K562 (cell line): ENCODE data around the gene FIBP. TPM values are rescaled to one million over a fixed set of nuclear protein-coding genes. Genes with fewer than 3 reads are reported as not detected.

ENCODE experiments used
- ATAC-seq: fragments of 200-7000 bp; cut with Tn5 transposase; 3 replicates; pipeline ENCODE4 v1.9.1; 2020; ENCODE audit warnings: moderate library complexity
- BruUV-seq: library from RNA; stranded (reverse); fragments of 400-500 nt; replicated peaks from 2 replicates; lab custom pipeline; 2021; lab: Mats Ljungman, UMichigan
- CTCF ChIA-PET: fragments of 300-600 bp; formaldehyde crosslinking; extraction: SDS; loops from one replicate; lab custom pipeline; 2021; ENCODE audit warnings: low intra/inter-chr PET ratio; lab: Yijun Ruan, JAX
- POLR2A ChIA-PET: fragments of 300-600, 350-650 bp; sonication (Branson Sonifier 250); formaldehyde crosslinking; extraction: SDS; loops from one replicate; lab custom pipeline; 2021; ENCODE audit warnings: antibody characterized with exemption, inconsistent platforms; lab: Yijun Ruan, JAX
- DNase-seq, 4 experiments: peaks; one replicate each; pipeline versions ENCODE4 v3.0.0 to v3.0.0-alpha.2; 2011 to 2018; ENCODE audit warnings: low spot score in 3 of 4, mixed read lengths in 3 of 4; ENCODE audit errors: extremely low read depth in 1 of 4
- FAIRE-seq: peaks from 2 replicates; lab custom pipeline; 2011; peaks lifted over from hg19 to GRCh38; lab: Jason Lieb, UNC
- H2AFZ ChIP-seq: 2 replicates; pipeline ENCODE4 v1.6.0; 2011; ENCODE audit warnings: low read depth, low read length, control low read depth, inconsistent platforms
- H3K27ac ChIP-seq: fragments of 200-600 bp; 3 replicates; pipeline ENCODE4 v1.8.0; 2011; ENCODE audit warnings: low read depth, mild to moderate bottlenecking, control low read depth, inconsistent platforms, low read length, moderate library complexity, mixed read lengths; ENCODE audit errors: extremely low read depth
- H3K27me3 ChIP-seq, 2 experiments: fragments of 300-600 bp in 1 of 2; 2 replicates in 1 of 2; 3 replicates in 1 of 2; pipeline versions ENCODE4 v1.6.0 to v1.8.0; 2011; ENCODE audit warnings: inconsistent platforms in 2 of 2, low read length in 2 of 2, mild to moderate bottlenecking in 1 of 2, mixed read lengths in 1 of 2, moderate library complexity in 1 of 2; ENCODE audit not compliant: control insufficient read depth in 2 of 2, insufficient read depth in 2 of 2
- H3K36me3 ChIP-seq: fragments of 300-600 bp; 3 replicates; pipeline ENCODE4 v1.8.0; 2011; ENCODE audit warnings: mild to moderate bottlenecking, low read length, inconsistent platforms; ENCODE audit not compliant: control insufficient read depth, insufficient read depth
- H3K4me1 ChIP-seq, 2 experiments: fragments of 200-600 bp in 1 of 2; replicated peaks in 1 of 2; 2 replicates in 1 of 2; 3 replicates in 1 of 2; pipeline versions ENCODE4 v1.5.1 to v1.8.0; 2011; ENCODE audit warnings: inconsistent platforms in 2 of 2, low read length in 2 of 2, mild to moderate bottlenecking in 1 of 2, mixed read lengths in 1 of 2, moderate library complexity in 1 of 2; ENCODE audit not compliant: control insufficient read depth in 2 of 2, insufficient read depth in 2 of 2
- H3K4me2 ChIP-seq: 2 replicates; pipeline ENCODE4 v1.6.1; 2011; ENCODE audit warnings: low read length, control low read depth, inconsistent platforms, mixed read lengths; ENCODE audit not compliant: insufficient read depth
- H3K4me3 ChIP-seq: fragments of 200-600 bp; sonication (generic), shearing (Covaris generic); 2 replicates; pipeline ENCODE4 v1.5.1; 2016; ENCODE audit warnings: control low read depth, inconsistent platforms
- H3K79me2 ChIP-seq: fragments of 200-600 bp; 3 replicates; pipeline ENCODE4 v1.8.0; 2011; ENCODE audit warnings: low read length, inconsistent platforms; ENCODE audit not compliant: control insufficient read depth, insufficient read depth
- H3K9ac ChIP-seq, 2 experiments: 2 replicates each; pipeline versions ENCODE4 v1.6.0 to v1.6.1; 2011; ENCODE audit warnings: low read depth in 2 of 2, low read length in 2 of 2, control low read depth in 1 of 2, inconsistent platforms in 1 of 2, mild to moderate bottlenecking in 1 of 2, mixed read lengths in 1 of 2; ENCODE audit not compliant: insufficient read depth in 1 of 2
- H3K9me1 ChIP-seq: one replicate; pipeline ENCODE4 v1.6.0; 2011; ENCODE audit warnings: inconsistent platforms, mild to moderate bottlenecking, low read length, moderate library complexity; ENCODE audit not compliant: control insufficient read depth, insufficient read depth
- H3K9me3 ChIP-seq: replicated peaks from 2 replicates; pipeline ENCODE4 v1.5.1; 2011; ENCODE audit warnings: low read depth, low read length, inconsistent platforms; ENCODE audit not compliant: control insufficient read depth, insufficient read depth
- H4K20me1 ChIP-seq: replicated peaks from 2 replicates; pipeline ENCODE4 v1.6.1; 2011; ENCODE audit warnings: low read length, inconsistent platforms, mixed read lengths; ENCODE audit not compliant: control insufficient read depth, insufficient read depth
- FIP1L1 ChIP-seq: fragments of 200-400 bp; formaldehyde crosslinking; IDR thresholded peaks from 2 replicates; pipeline ENCODE4 v1.6.1; 2018; ENCODE audit warnings: mild to moderate bottlenecking, low read depth, low read length; ENCODE audit not compliant: poor library complexity, severe bottlenecking
- FOXK2 ChIP-seq, 2 experiments: fragments of 450-650 bp; IDR thresholded peaks in 1 of 2; conservative IDR thresholded peaks in 1 of 2; 2 replicates each; pipeline ENCODE4 v1.6.1; 2016; ENCODE audit warnings: low read depth in 2 of 2, mild to moderate bottlenecking in 1 of 2
- HMGN3 ChIP-seq: IDR thresholded peaks from 2 replicates; pipeline ENCODE4 v1.6.1; 2011; ENCODE audit warnings: borderline replicate concordance, low read depth, mild to moderate bottlenecking, mixed read lengths, low read length; ENCODE audit not compliant: insufficient read length; ENCODE audit errors: extremely low read depth
- POLR2B ChIP-seq: fragments of 450-650 bp; IDR thresholded peaks from 2 replicates; pipeline ENCODE4 v1.6.1; 2018; ENCODE audit warnings: low read depth; ENCODE audit not compliant: partially characterized antibody
- POLR2G ChIP-seq: fragments of 200-400 bp; formaldehyde crosslinking; IDR thresholded peaks from 2 replicates; pipeline ENCODE4 v1.6.1; 2017; ENCODE audit warnings: low read depth, mild to moderate bottlenecking, antibody characterized with exemption, low read length, moderate library complexity
- RBFOX2 ChIP-seq: fragments of 200-400 bp; formaldehyde crosslinking; IDR thresholded peaks from 2 replicates; pipeline ENCODE4 v1.6.1; 2017; ENCODE audit warnings: low read depth, mild to moderate bottlenecking, low read length, moderate library complexity
- RHOXF2B ChIP-seq: fragments of 250-450 bp; sonication (Bioruptor Pico); conservative IDR thresholded peaks from 2 replicates; pipeline ENCODE4 v1.5.1; 2021
- SRF ChIP-seq, 2 experiments: fragments of 250-450, 450-650 bp in 1 of 2; sonication (Bioruptor Pico) in 1 of 2; sonication (generic) in 1 of 2; formaldehyde crosslinking; IDR thresholded peaks; 2 replicates each; pipeline versions ENCODE4 v1.5.0 to v1.5.1; 2020 to 2022; ENCODE audit warnings: mild to moderate bottlenecking in 1 of 2, missing genetic modification reagents in 1 of 2
- WGBS: fragments of 100-300 bp; shearing (Covaris generic); methylation state at CpG from one replicate; pipeline ENCODE4 v1.1.6; 2016; ENCODE audit warnings: low coverage, mixed read lengths; ENCODE audit not compliant: insufficient coverage; ENCODE audit errors: missing lambda C conversion rate; 5-methylcytosine and 5-hydroxymethylcytosine counted together
- in situ Hi-C: fragments of 300-500 bp; cut with MboI; formaldehyde crosslinking; loops from 4 replicates; pipeline ENCODE4 v1.15.0; 2018; ENCODE audit warnings: inconsistent platforms, mixed read lengths
- intact Hi-C: fragments of 100-400 bp; cut with micrococcal nuclease; formaldehyde crosslinking; loops from 2 replicates; pipeline ENCODE4 v1.14.2; 2022
- polyA plus RNA-seq, 8 experiments: library from polyadenylated mRNA; depleted of rRNA in 4 of 8; stranded (reverse) in 5 of 8; unstranded in 3 of 8; fragments of >200 nt; fragmentation: Nextera tagmentation in 2 of 8; fragmentation: Illumina TruSeq in 1 of 8; extraction: Ambion mirVana in 2 of 8; extraction: Trizol in 1 of 8; gene quantifications; 2 replicates each; pipeline versions ENCODE4 v1.2.1 to v1.2.3, GENCODE V29; 2011 to 2014; ENCODE audit warnings: inconsistent platforms in 1 of 8, missing spikeins in 1 of 8
- total RNA-seq, 7 experiments: library from RNA; depleted of rRNA in 6 of 7; stranded (reverse); fragments of >200 nt in 6 of 7; fragmentation: Illumina TruSeq in 2 of 7; extraction: Trizol in 2 of 7; gene quantifications; 2 replicates each; pipeline versions ENCODE4 v1.2.1 to v1.2.3, GENCODE V29; 2011 to 2021; ENCODE audit warnings: low replicate concordance in 1 of 7
- TF ChIP-seq, protein P1 (sequence below), 2 experiments: fragments of 450-650 bp; formaldehyde crosslinking in 1 of 2; IDR thresholded peaks; 2 replicates each; pipeline versions ENCODE4 v1.4.0 to v1.6.1; 2014 to 2020; ENCODE audit warnings: mild to moderate bottlenecking in 2 of 2, borderline replicate concordance in 1 of 2, low read depth in 1 of 2
- TF ChIP-seq, protein P2 (sequence below): fragments of 250-450 bp; sonication (Bioruptor Pico); IDR thresholded peaks from 2 replicates; pipeline ENCODE4 v1.5.0; 2021

Gene FIBP
- total and polyA plus RNA-seq, 9 of the 15 experiments (the other 6 are each of a cell fraction or from before 2014, with no cell fraction given): 41.2 to 79.2 (median 48.6) TPM

DNA sequence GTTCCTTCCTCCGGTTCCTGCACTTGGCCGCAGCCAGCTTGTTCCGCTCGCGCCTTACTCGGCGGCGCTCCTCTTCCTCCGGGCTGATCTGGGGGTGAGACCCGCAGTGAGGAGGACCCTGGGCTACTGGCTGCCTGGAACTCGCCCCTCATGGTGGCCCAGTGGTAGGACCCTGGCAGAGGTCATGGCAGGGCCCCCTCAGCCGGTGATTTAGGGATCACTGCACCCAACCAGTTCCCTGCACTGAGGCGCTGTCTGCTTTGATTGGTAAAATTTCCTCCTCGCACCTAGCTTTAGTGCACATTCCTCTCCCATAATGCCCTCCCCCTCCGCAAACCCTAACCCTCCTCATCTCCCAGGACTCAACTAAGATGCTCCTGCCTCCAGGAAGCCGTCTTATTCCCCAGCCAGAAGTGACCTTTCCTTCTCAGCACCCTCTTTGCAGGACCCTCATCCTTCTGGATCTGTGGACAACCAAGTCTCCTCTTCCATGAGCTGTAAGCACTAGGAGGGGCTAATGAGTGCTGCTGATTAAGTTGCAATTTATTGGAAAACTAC, 5.8 kb upstream of the FIBP start:
- Histone ChIP-seq H2AFZ (no peak overlapping the region), H3K36me3 (peaks cover 69% of the 10 kb centered on the region), H4K20me1 (peaks cover 32% of the 10 kb centered on the region), H3K4me2 (no peak overlapping the region), H3K4me3 (no peak overlapping the region), H3K4me1 (peaks cover 41 to 71% of the 10 kb centered on the region in 2 experiments), H3K9ac (peak overlapping the region in 1 of 2 experiments; percentile 56; a peak in 2 of 4 replicates), H3K9me1 (no peaks in the 10 kb centered on the region), H3K27ac (peak overlapping the region; percentile 48; the same call in 2 of the 3 replicates), H3K9me3 (no peaks in the 10 kb centered on the region), H3K27me3 (no peaks in the 10 kb centered on the region), H3K79me2 (peaks cover 86% of the 10 kb centered on the region)
- 86% methylated on average over 16 of the region's 16 CpGs for WGBS
- ATAC-seq: no peak
- DNase-seq: no peak
- no peak for FAIRE-seq
- CTCF ChIA-PET: no interaction called here
- POLR2A ChIA-PET: interaction anchor here (0.5 to 10.0 kb wide), 18 partner anchors 8 to 266 kb away, joined by 3 to 96 read pairs (median 4); partner anchors contain the start of genes CFL1 and MUS81
- intact Hi-C loops: no loop called here
- in situ Hi-C loops: no loop called here
- BruUV-seq: no TSS peak
- TF ChIP-seq, protein P1, sequence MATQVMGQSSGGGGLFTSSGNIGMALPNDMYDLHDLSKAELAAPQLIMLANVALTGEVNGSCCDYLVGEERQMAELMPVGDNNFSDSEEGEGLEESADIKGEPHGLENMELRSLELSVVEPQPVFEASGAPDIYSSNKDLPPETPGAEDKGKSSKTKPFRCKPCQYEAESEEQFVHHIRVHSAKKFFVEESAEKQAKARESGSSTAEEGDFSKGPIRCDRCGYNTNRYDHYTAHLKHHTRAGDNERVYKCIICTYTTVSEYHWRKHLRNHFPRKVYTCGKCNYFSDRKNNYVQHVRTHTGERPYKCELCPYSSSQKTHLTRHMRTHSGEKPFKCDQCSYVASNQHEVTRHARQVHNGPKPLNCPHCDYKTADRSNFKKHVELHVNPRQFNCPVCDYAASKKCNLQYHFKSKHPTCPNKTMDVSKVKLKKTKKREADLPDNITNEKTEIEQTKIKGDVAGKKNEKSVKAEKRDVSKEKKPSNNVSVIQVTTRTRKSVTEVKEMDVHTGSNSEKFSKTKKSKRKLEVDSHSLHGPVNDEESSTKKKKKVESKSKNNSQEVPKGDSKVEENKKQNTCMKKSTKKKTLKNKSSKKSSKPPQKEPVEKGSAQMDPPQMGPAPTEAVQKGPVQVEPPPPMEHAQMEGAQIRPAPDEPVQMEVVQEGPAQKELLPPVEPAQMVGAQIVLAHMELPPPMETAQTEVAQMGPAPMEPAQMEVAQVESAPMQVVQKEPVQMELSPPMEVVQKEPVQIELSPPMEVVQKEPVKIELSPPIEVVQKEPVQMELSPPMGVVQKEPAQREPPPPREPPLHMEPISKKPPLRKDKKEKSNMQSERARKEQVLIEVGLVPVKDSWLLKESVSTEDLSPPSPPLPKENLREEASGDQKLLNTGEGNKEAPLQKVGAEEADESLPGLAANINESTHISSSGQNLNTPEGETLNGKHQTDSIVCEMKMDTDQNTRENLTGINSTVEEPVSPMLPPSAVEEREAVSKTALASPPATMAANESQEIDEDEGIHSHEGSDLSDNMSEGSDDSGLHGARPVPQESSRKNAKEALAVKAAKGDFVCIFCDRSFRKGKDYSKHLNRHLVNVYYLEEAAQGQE (IDR thresholded peaks at IDR 0.05; ENCODE audit: borderline replicate concordance): no peak
- TF ChIP-seq, protein P1 (CRISPR knock-in tag; IDR thresholded peaks at IDR 0.05; ENCODE audit: low read depth): no peak
- peak; percentile 78 for TF ChIP-seq RBFOX2
- peak; percentile 77 for TF ChIP-seq FIP1L1
- TF ChIP-seq SRF (CRISPR knock-in tag; IDR thresholded peaks at IDR 0.05): no peak
- peak; percentile 88 for TF ChIP-seq POLR2G
- TF ChIP-seq, protein P2, sequence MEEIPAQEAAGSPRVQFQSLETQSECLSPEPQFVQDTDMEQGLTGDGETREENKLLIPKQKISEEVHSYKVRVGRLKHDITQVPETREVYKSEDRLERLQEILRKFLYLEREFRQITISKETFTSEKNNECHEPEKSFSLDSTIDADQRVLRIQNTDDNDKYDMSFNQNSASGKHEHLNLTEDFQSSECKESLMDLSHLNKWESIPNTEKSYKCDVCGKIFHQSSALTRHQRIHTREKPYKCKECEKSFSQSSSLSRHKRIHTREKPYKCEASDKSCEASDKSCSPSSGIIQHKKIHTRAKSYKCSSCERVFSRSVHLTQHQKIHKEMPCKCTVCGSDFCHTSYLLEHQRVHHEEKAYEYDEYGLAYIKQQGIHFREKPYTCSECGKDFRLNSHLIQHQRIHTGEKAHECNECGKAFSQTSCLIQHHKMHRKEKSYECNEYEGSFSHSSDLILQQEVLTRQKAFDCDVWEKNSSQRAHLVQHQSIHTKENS (CRISPR knock-in tag): no peak
- no peak for TF ChIP-seq FOXK2 (conservative IDR thresholded peaks at IDR 0.05 in 1 of 2, IDR thresholded peaks at IDR 0.05 in 1 of 2; ENCODE audit: low read depth in 2 of 2)
- TF ChIP-seq POLR2B: peak; percentile 46
- TF ChIP-seq HMGN3: peak; percentile 31
- no peak for TF ChIP-seq RHOXF2B
